Colonic mucosa (tissue), 4 donors: ENCODE measurements around the gene IP6K1. TPM values are rescaled to one million over a fixed set of nuclear protein-coding genes. Genes with fewer than 3 reads are reported as not detected.

Experiments
- DNase-seq: peaks from one replicate; pipeline ENCODE4 v3.0.0-alpha.2; 2020
- H3K27ac ChIP-seq: fragments of 200-600 bp; one replicate; pipeline ENCODE4 v1.8.0; 2021
- H3K27me3 ChIP-seq: fragments of 200-600 bp; one replicate; pipeline ENCODE4 v1.8.0; 2021
- H3K36me3 ChIP-seq: fragments of 200-600 bp; one replicate; pipeline ENCODE4 v1.8.0; 2021
- H3K4me1 ChIP-seq: fragments of 200-600 bp; one replicate; pipeline ENCODE4 v1.8.0; 2021; ENCODE audit warnings: mild to moderate bottlenecking
- H3K4me3 ChIP-seq: fragments of 200-600 bp; one replicate; pipeline ENCODE4 v1.8.0; 2021
- H3K9ac ChIP-seq, 2 donors: one replicate each; pipeline ENCODE4 v1.7.0; 2013; ENCODE audit warnings: control low read depth in 2 of 2, low read depth in 2 of 2, low read length in 2 of 2
- H3K9me3 ChIP-seq: fragments of 200-600 bp; one replicate; pipeline ENCODE4 v1.8.0; 2021
- CTCF ChIP-seq: fragments of 200-600 bp; IDR thresholded peaks from one replicate; pipeline ENCODE4 v1.8.0; 2022; ENCODE audit warnings: antibody characterized with exemption, mild to moderate bottlenecking
- intact Hi-C: fragments of 100-400 bp; cut with DNase I; formaldehyde crosslinking; loops from one replicate; pipeline ENCODE4 v1.14.1; 2022
- total RNA-seq, 2 donors: library from RNA; stranded (reverse); fragmentation: NEBNext Ultra II Directional in 1 of 2; extraction: Animal tissue kit (Norgen Biotek cat#: 25700) in 1 of 2; gene quantifications; one replicate each; pipeline ENCODE4 v1.2.1, GENCODE V29; 2021
- donor health status: healthy.
- donor health status: DM: no; HTN: no; CAD: no.
- donor health status: DM: no; HTN: no; CAD: no.

IP6K1 gene
- total RNA-seq, 2 donors from 2014 or later = 26.8 to 33.7 TPM

- no peak for TF ChIP-seq CTCF
- DNase-seq = no peak
- intact Hi-C loops = no loop called here
- Histone ChIP-seq H3K4me3 (no peak overlapping the region), H3K27ac (no peak overlapping the region), H3K27me3 (no peaks in the 10 kb centered on the region), H3K9ac (no peak overlapping the region), H3K36me3 (no peaks in the 10 kb centered on the region), H3K9me3 (no peaks in the 10 kb centered on the region), H3K4me1 (no peaks in the 10 kb centered on the region)
Measured at GRCh38 chr3:49775538-49775937, 10.8 kb downstream of the IP6K1 start.

- no peaks in the 10 kb centered on the region for H3K9me3 ChIP-seq
- H3K36me3 ChIP-seq = no peaks in the 10 kb centered on the region
- H3K27me3 ChIP-seq = no peaks in the 10 kb centered on the region
- no peak overlapping the region for H3K9ac ChIP-seq
- intact Hi-C loops = no loop called here
- no peak overlapping the region for H3K27ac ChIP-seq
- H3K4me3 ChIP-seq = no peak overlapping the region
- no peaks in the 10 kb centered on the region for H3K4me1 ChIP-seq
- TF ChIP-seq CTCF = no peak
- no peak for DNase-seq
Measured at GRCh38 chr3:49772703-49773102, 13.6 kb downstream of the IP6K1 start.

DNA sequence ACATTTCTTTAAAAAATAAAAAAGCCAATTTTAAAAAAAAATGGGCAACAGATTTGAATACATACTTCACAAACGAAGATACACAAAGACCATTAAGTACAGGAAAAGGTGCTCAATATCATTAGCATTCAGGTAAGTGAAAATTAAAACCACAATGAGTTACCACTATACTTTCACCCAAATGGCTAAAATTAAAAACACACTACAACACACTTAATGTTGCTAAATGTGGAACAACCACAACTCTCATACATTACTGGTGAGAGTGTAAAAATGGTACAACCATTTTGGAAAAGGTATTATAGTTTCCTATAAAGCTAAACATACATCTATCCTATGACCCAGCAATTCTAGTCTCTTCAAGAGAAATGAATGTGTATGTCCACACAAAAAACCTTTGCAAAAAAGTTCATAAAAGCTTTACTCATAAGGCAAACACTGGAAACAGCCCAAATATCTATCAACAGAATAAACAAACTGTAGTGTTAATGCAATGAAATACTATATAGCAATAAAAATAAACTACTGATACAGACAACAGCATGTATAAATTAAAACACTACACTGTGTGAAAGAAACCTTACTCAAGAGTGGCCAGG, 14.9 kb downstream of the IP6K1 start:
- Histone ChIP-seq H3K27me3 (no peaks in the 10 kb centered on the region), H3K4me1 (no peaks in the 10 kb centered on the region), H3K4me3 (no peak overlapping the region), H3K9ac (no peak overlapping the region), H3K27ac (no peak overlapping the region), H3K9me3 (no peaks in the 10 kb centered on the region), H3K36me3 (no peaks in the 10 kb centered on the region)
- DNase-seq = no peak
- TF ChIP-seq CTCF = no peak
- intact Hi-C loops = no loop called here

GRCh38 chr3:49769926-49770325, 16.4 kb downstream of the IP6K1 start:
- Histone ChIP-seq H3K9ac (no peak overlapping the region), H3K27me3 (no peaks in the 10 kb centered on the region), H3K27ac (no peak overlapping the region), H3K4me3 (no peak overlapping the region), H3K4me1 (no peaks in the 10 kb centered on the region), H3K36me3 (no peaks in the 10 kb centered on the region), H3K9me3 (no peaks in the 10 kb centered on the region)
- TF ChIP-seq CTCF = no peak
- no peak for DNase-seq
- intact Hi-C loops = no loop called here

- intact Hi-C loops = no loop called here
Measured at GRCh38 chr3:49769286-49769915, 16.9 kb downstream of the IP6K1 start.

More at GRCh38 chr3:49769286-49769915, 16.9 kb downstream of the IP6K1 start:
- Histone ChIP-seq H3K4me1 (no peaks in the 10 kb centered on the region), H3K36me3 (no peaks in the 10 kb centered on the region), H3K9me3 (no peaks in the 10 kb centered on the region), H3K27me3 (no peaks in the 10 kb centered on the region), H3K4me3 (no peak overlapping the region), H3K9ac (no peak overlapping the region), H3K27ac (no peak overlapping the region)
- TF ChIP-seq CTCF = no peak
- no peak for DNase-seq
